ENCODE measurements around the gene SRP9.

DNA sequence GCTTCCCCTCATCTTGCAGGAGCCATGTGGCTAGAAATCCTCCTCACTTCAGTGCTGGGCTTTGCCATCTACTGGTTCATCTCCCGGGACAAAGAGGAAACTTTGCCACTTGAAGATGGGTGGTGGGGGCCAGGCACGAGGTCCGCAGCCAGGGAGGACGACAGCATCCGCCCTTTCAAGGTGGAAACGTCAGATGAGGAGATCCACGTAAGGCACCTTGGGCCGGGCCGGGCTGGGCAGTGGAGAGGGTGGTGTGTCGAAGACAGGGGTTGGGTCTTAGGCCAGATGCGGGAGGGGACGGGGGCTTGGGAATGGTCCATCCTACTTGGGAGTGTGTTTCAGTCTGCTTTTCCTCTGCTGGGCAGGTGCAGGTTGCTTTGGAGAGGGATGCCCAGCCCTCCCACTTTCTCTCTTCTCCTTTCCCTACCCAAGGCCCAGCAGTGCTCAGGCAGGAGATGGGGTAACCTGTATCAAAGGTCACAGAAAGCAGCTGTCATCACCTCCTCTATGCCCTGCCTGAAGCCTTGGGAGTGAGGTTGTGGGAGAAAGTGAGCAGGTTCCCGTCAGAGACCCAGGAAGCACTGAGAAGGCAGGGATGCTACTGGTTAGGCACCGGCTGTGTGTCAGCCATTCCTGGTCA, 51.2 kb downstream of the SRP9 start:
- TF ChIP-seq, protein P1, sequence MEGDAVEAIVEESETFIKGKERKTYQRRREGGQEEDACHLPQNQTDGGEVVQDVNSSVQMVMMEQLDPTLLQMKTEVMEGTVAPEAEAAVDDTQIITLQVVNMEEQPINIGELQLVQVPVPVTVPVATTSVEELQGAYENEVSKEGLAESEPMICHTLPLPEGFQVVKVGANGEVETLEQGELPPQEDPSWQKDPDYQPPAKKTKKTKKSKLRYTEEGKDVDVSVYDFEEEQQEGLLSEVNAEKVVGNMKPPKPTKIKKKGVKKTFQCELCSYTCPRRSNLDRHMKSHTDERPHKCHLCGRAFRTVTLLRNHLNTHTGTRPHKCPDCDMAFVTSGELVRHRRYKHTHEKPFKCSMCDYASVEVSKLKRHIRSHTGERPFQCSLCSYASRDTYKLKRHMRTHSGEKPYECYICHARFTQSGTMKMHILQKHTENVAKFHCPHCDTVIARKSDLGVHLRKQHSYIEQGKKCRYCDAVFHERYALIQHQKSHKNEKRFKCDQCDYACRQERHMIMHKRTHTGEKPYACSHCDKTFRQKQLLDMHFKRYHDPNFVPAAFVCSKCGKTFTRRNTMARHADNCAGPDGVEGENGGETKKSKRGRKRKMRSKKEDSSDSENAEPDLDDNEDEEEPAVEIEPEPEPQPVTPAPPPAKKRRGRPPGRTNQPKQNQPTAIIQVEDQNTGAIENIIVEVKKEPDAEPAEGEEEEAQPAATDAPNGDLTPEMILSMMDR (conservative IDR thresholded peaks at IDR 0.05; ENCODE audit: low read depth, low read length) = no peak
- TF ChIP-seq EZH2 (IDR thresholded peaks at IDR 0.05; ENCODE audit: low read length, unreplicated experiment) (no peak), EZH2phosphoT487 (IDR thresholded peaks at IDR 0.05; ENCODE audit: borderline replicate concordance, low read length) (no peak)
